ENCODE data around the gene SCAI. TPM values are rescaled to one million over a fixed set of nuclear protein-coding genes. Genes with fewer than 3 reads are reported as not detected.

Gene SCAI
- total RNA-seq, 6 experiments from 2014 or later: 1.8 to 5.5 (median 2.6) TPM

- TF ChIP-seq POLR2A (IDR thresholded peaks at IDR 0.05): no peak
- Histone ChIP-seq H3K36me3 (peaks cover 0 to 22% (median 12%) of the 10 kb centered on the region in 4 donors), H3K27ac (no peak overlapping the region), H3K27me3 (no peaks in the 10 kb centered on the region), H3K4me1 (no peaks in the 10 kb centered on the region), H3K4me3 (no peak overlapping the region), H3K9me3 (no peaks in the 10 kb centered on the region)
- intact Hi-C loops (cut with DNase I): no loop called here
- no peak for DNase-seq
- WGBS (ENCODE audit: insufficient coverage, low coverage, low lambda C conversion rate, missing lambda C conversion rate): 96% methylated on average over 2 of the region's 2 CpGs
- no peak for ATAC-seq
Observed at GRCh38 chr9:124913378-124913777, 229.9 kb downstream of the SCAI start.

- 75% methylated on average over 1 of the region's 1 CpG for WGBS (ENCODE audit: insufficient coverage, low coverage, low lambda C conversion rate, missing lambda C conversion rate)
- intact Hi-C loops (cut with DNase I): no loop called here
Observed at GRCh38 chr9:124911766-124912165, 231.6 kb downstream of the SCAI start.

GRCh38 chr9:124908098-124908497 is 235.2 kb downstream of the SCAI start:
- TF ChIP-seq POLR2A (IDR thresholded peaks at IDR 0.05): no peak
- TF ChIP-seq CTCF (IDR thresholded peaks at IDR 0.05): no peak
- no peaks in the 10 kb centered on the region for H3K27me3 ChIP-seq
- H3K9me3 ChIP-seq: no peaks in the 10 kb centered on the region
- no peak overlapping the region for H3K4me3 ChIP-seq
- 83% methylated on average over 2 of the region's 2 CpGs for WGBS (ENCODE audit: insufficient coverage, low coverage, low lambda C conversion rate, missing lambda C conversion rate)
- DNase-seq (no peak), ATAC-seq (no peak)
- peaks cover 0 to 34% (median 9%) of the 10 kb centered on the region in 4 donors for H3K36me3 ChIP-seq
- no peaks in the 10 kb centered on the region for H3K4me1 ChIP-seq
- intact Hi-C loops (cut with DNase I): no loop called here
- no peak overlapping the region for H3K27ac ChIP-seq

More at GRCh38 chr9:124911766-124912165, 231.6 kb downstream of the SCAI start:
- Histone ChIP-seq H3K27me3 (no peaks in the 10 kb centered on the region), H3K9me3 (no peaks in the 10 kb centered on the region), H3K27ac (no peak overlapping the region), H3K36me3 (peaks cover 0 to 31% (median 14%) of the 10 kb centered on the region in 4 donors), H3K4me1 (no peaks in the 10 kb centered on the region), H3K4me3 (no peak overlapping the region)
- TF ChIP-seq CTCF (IDR thresholded peaks at IDR 0.05) (no peak), POLR2A (IDR thresholded peaks at IDR 0.05) (no peak)
- no peak for DNase-seq
- no peak for ATAC-seq

DNA sequence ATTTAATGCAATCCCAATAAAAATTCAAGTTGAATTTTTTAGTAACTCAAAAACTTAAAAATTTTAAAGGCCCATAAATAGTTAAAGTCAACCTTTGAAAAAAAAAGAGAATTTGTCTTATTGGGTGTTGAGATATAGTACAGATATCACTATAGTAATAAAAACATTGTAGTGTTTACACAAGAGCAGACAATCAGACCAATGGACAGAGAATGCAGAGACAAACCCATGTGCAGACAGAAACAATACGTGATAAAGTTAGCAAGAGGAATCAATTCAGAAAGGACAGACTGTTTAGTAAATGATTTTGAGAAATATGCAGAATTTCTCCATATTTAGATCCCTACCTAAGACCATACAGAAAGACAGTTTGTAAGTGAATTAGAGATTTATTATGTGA is 236.4 kb downstream of the SCAI start:
- no peaks in the 10 kb centered on the region for H3K9me3 ChIP-seq
- no peak for DNase-seq
- WGBS (ENCODE audit: insufficient coverage, low coverage, low lambda C conversion rate, missing lambda C conversion rate): 75% methylated on average over 1 of the region's 1 CpG
- no peaks in the 10 kb centered on the region for H3K4me1 ChIP-seq
- no peak for ATAC-seq
- no peaks in the 10 kb centered on the region for H3K27me3 ChIP-seq
- no peak overlapping the region for H3K27ac ChIP-seq
- intact Hi-C loops (cut with DNase I): no loop called here
- peaks cover 0 to 34% (median 7%) of the 10 kb centered on the region in 4 donors for H3K36me3 ChIP-seq
- H3K4me3 ChIP-seq: no peak overlapping the region
- no peak for TF ChIP-seq POLR2A (IDR thresholded peaks at IDR 0.05)
- TF ChIP-seq CTCF (IDR thresholded peaks at IDR 0.05): no peak

- TF ChIP-seq CTCF (IDR thresholded peaks at IDR 0.05) (no peak), POLR2A (IDR thresholded peaks at IDR 0.05) (no peak)
- H3K4me3 ChIP-seq: no peak overlapping the region
- no peak for DNase-seq
- peaks cover 0 to 7% (median 0%) of the 10 kb centered on the region in 4 donors for H3K4me1 ChIP-seq
- no peaks in the 10 kb centered on the region for H3K9me3 ChIP-seq
- ATAC-seq: no peak
- intact Hi-C loops (cut with DNase I): no loop called here
- H3K27me3 ChIP-seq: no peaks in the 10 kb centered on the region
- peaks cover 0 to 32% (median 11%) of the 10 kb centered on the region in 4 donors for H3K36me3 ChIP-seq
- WGBS (ENCODE audit: insufficient coverage, low coverage, low lambda C conversion rate, missing lambda C conversion rate): 76% methylated on average over 3 of the region's 9 CpGs
- H3K27ac ChIP-seq: no peak overlapping the region
Observed at GRCh38 chr9:124899845-124900244, 243.5 kb downstream of the SCAI start.

Data from right lobe of liver (tissue), 6 donors.